Fibroblast of peridontal ligament (primary cell): ENCODE measurements around the gene SLC39A8.
"Not testable (repeated sequence)": the region's sequence is repeated elsewhere in the genome, so short reads cannot be mapped to it uniquely, and the experiment has no call there.

Experiments used
- DNase-seq: peaks from one replicate; pipeline ENCODE4 v3.0.0-alpha.2; 2010; ENCODE audit errors: extremely low read depth

SLC39A8 gene

GRCh38 chr4:102344954-102345794, at the start of gene SLC39A8:
SLC39A8 (minus strand) TSS chr4:102345482; CDS start chr4:102344662, 820 bp downstream.
- peak; percentile 61 for DNase-seq

- DNase-seq = no peak
These were observed 46.9 kb upstream of the SLC39A8 start for GRCh38 chr4:102392033-102392744.

GRCh38 chr4:102390438-102390837, 45.2 kb upstream of the SLC39A8 start:
- DNase-seq = no peak

GRCh38 chr4:102388611-102389010, 43.3 kb upstream of the SLC39A8 start:
- DNase-seq = no peak

GRCh38 chr4:102387552-102388150, 42.4 kb upstream of the SLC39A8 start:
- no peak for DNase-seq

- no peak for DNase-seq
These were observed 41.7 kb upstream of the SLC39A8 start for GRCh38 chr4:102386966-102387365.

GRCh38 chr4:102380253-102380652, 35.0 kb upstream of the SLC39A8 start:
- DNase-seq = not testable (repeated sequence)

- DNase-seq = no peak
These were observed 17.7 kb upstream of the SLC39A8 start for GRCh38 chr4:102362922-102363432.

- DNase-seq = no peak
These were observed 12.8 kb upstream of the SLC39A8 start for GRCh38 chr4:102358128-102358527.

- not testable (repeated sequence) for DNase-seq
These were observed 12.4 kb upstream of the SLC39A8 start for GRCh38 chr4:102357637-102358036.

GRCh38 chr4:102356562-102357202, 11.4 kb upstream of the SLC39A8 start:
- DNase-seq = no peak

- no peak for DNase-seq
These were observed 10.5 kb upstream of the SLC39A8 start for GRCh38 chr4:102355748-102356147.

- no peak for DNase-seq
These were observed 9.6 kb upstream of the SLC39A8 start for GRCh38 chr4:102354671-102355454.

GRCh38 chr4:102352781-102353180, 7.5 kb upstream of the SLC39A8 start:
- no peak for DNase-seq

- DNase-seq = no peak
These were observed 5.4 kb upstream of the SLC39A8 start for GRCh38 chr4:102350634-102351033.

- DNase-seq = no peak
These were observed 3.4 kb upstream of the SLC39A8 start for GRCh38 chr4:102348701-102349100.

GRCh38 chr4:102345795-102346100, 466 bp upstream of the SLC39A8 start:
- peak; percentile 3 for DNase-seq

- peak; percentile 19 for DNase-seq
These were observed 745 bp downstream of the SLC39A8 start for GRCh38 chr4:102344520-102344953.

GRCh38 chr4:102343964-102344519, 1.2 kb downstream of the SLC39A8 start:
- DNase-seq = peak; percentile 8

GRCh38 chr4:102342404-102343074, 2.7 kb downstream of the SLC39A8 start:
- no peak for DNase-seq
